Cardiac muscle cell (in vitro differentiated cells and primary cell): ENCODE data around the gene RSRC1. TPM values are rescaled to one million over a fixed set of nuclear protein-coding genes. Genes with fewer than 3 reads are reported as not detected.
A peak's percentile ranks its signal among the peaks of the same experiment; 100 is the strongest.

Source experiments
- DNase-seq, 2 donors: peaks; one replicate each; pipeline versions ENCODE4 v3.0.0 to v3.0.0-alpha.2; 2010 to 2017; ENCODE audit warnings: low read depth in 1 of 2, low spot score in 1 of 2
- H3K27ac ChIP-seq: fragments of 200-600 bp; sonication (generic); 2 replicates; pipeline ENCODE4 v1.5.1; 2016
- H3K27me3 ChIP-seq: fragments of 200-600 bp; sonication (generic); 2 replicates; pipeline ENCODE4 v1.6.0; 2016; ENCODE audit warnings: control low read depth
- H3K36me3 ChIP-seq: fragments of 200-600 bp; sonication (generic); 2 replicates; pipeline ENCODE4 v1.5.1; 2016; ENCODE audit warnings: control low read depth
- H3K4me1 ChIP-seq: fragments of 200-600 bp; sonication (generic); 2 replicates; pipeline ENCODE4 v1.8.1; 2017; ENCODE audit warnings: low read depth, mild to moderate bottlenecking, mixed run types
- H3K4me3 ChIP-seq: fragments of 200-600 bp; sonication (generic); 2 replicates; pipeline ENCODE4 v1.5.1; 2016; ENCODE audit warnings: mild to moderate bottlenecking
- H3K9me3 ChIP-seq: fragments of 200-600 bp; sonication (generic); 2 replicates; pipeline ENCODE4 v1.5.1; 2017; ENCODE audit warnings: low read depth, mild to moderate bottlenecking, control low read depth
- polyA plus RNA-seq: library from polyadenylated mRNA; unstranded; fragments of >200 nt; fragmentation: Nextera tagmentation; extraction: Ambion mirVana; gene quantifications from 2 replicates; pipeline ENCODE4 v1.2.1, GENCODE V29; 2016
- total RNA-seq: library from RNA; depleted of rRNA; stranded (reverse); fragments of >200 nt; gene quantifications from 2 replicates; pipeline ENCODE4 v1.2.3, GENCODE V29; 2016
- TF ChIP-seq, protein P1 (sequence below): IDR thresholded peaks from 2 replicates; pipeline ENCODE4 v1.5.1; 2012; ENCODE audit warnings: low read depth, mild to moderate bottlenecking, low read length

Gene RSRC1
- total and polyA plus RNA-seq, 2 experiments from 2014 or later = 23.6 to 55.9 TPM

DNA sequence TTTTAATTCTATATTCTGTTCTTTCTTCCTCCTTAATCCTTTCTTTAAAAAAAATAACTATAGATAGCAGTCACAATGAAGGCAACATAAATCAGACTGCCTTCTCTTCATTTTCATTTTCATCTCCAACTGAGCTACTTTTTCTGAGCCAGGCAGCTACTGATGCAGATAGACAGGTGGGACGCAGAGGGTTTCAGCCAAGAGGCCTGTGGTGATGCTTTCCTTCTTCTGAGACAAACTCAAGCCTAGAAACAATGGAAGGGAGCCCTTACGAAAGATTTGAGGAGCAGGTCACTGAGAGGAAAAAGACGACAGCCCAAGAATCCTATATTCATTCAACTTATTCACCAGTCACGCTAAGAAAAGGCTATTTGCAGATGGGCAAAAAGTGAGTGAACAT is 241.1 kb downstream of the RSRC1 start:
- H3K4me1 ChIP-seq = no peaks in the 10 kb centered on the region
- no peak for DNase-seq
- H3K36me3 ChIP-seq = no peaks in the 10 kb centered on the region
- TF ChIP-seq, protein P1, sequence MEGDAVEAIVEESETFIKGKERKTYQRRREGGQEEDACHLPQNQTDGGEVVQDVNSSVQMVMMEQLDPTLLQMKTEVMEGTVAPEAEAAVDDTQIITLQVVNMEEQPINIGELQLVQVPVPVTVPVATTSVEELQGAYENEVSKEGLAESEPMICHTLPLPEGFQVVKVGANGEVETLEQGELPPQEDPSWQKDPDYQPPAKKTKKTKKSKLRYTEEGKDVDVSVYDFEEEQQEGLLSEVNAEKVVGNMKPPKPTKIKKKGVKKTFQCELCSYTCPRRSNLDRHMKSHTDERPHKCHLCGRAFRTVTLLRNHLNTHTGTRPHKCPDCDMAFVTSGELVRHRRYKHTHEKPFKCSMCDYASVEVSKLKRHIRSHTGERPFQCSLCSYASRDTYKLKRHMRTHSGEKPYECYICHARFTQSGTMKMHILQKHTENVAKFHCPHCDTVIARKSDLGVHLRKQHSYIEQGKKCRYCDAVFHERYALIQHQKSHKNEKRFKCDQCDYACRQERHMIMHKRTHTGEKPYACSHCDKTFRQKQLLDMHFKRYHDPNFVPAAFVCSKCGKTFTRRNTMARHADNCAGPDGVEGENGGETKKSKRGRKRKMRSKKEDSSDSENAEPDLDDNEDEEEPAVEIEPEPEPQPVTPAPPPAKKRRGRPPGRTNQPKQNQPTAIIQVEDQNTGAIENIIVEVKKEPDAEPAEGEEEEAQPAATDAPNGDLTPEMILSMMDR = no peak
- H3K27ac ChIP-seq = no peak overlapping the region
- no peaks in the 10 kb centered on the region for H3K9me3 ChIP-seq
- no peak overlapping the region for H3K4me3 ChIP-seq
- no peaks in the 10 kb centered on the region for H3K27me3 ChIP-seq

DNA sequence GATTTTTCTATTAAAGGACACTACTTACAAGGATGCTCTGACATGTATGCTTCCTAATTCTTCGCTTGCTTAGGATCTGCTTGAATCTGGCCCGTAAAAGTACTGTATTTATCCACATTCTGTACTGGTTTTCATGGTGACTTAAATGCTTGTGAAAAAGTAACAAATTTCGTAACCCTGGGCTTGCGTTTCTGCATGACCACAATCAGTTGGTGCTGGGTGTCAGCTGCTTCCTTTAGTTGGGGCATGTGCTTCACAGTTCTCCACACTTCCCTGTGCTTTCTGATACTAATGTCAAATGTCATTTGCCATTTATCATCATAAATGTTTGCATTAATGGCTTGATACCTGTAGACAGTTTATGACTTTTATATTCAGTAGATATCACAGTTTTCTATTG is 242.7 kb downstream of the RSRC1 start:
- TF ChIP-seq, protein P1 = no peak
- peak in 1 of 2 donors; percentile 72 for DNase-seq
- Histone ChIP-seq H3K36me3 (no peaks in the 10 kb centered on the region), H3K27me3 (no peaks in the 10 kb centered on the region), H3K4me1 (no peaks in the 10 kb centered on the region), H3K27ac (no peak overlapping the region), H3K9me3 (no peaks in the 10 kb centered on the region), H3K4me3 (no peak overlapping the region)

DNA sequence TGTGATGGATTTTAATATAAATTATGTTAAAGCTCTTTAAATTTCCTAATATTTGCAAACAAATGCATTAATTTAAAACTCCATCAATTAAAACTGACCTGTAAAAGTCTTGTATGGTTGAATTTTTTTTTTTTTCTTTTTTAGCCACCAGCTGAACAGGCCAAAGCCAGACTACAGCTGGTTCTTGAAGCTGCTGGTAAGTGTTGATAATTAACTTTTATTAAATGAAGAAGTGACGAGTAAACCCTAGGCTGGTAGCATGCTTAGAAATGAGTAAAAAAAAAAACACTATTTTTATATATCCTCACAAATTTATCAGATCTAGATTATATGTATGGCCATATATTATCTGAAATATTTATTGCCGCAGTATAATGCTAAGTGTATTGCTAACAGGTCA is 244.8 kb downstream of the RSRC1 start:
- Histone ChIP-seq H3K4me3 (no peak overlapping the region), H3K9me3 (no peaks in the 10 kb centered on the region), H3K36me3 (no peaks in the 10 kb centered on the region), H3K4me1 (no peaks in the 10 kb centered on the region), H3K27ac (no peak overlapping the region), H3K27me3 (no peaks in the 10 kb centered on the region)
- TF ChIP-seq, protein P1 = no peak
- no peak for DNase-seq

DNA sequence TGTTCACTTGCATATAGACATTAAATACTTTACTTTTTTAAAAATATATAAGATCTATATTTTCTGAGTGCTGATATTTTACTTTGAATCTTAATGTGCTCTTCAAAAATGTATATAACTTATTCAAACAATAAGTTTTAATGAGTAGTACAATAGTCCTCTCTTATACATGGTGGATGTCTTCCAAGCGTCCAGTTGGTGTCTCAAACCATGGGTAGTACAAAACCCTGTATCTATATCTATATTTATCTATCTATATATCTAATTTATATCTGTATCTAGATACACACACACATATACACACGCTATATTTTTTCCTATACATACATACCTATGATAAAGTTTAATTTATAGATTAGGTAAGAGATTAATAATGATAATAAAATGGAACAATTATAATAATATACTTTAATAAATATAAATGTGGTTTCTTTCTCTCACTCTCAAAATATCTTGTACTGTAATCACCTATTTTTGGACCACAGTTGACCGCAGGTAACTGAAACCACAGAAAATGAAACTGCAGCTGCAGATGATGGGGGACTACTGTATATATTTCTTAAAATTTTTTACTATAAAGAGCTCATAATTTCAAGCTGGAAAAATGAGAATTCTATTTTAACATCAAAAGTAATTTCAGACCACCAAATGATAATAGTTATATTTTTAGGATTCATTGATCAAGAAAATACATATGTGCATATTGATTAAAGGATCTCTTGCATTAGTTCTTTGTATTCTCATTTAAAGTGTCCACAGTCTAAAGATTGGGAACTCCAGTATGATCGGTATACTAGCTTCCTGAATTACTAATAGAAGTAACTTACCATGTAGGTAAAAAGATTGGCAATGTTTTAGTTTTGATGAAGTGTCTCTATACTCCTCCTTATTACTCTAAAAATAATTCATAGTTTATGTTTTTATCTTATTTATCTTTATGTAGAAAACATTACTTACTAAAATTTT is 246.0 kb downstream of the RSRC1 start:
- Histone ChIP-seq H3K4me1 (no peaks in the 10 kb centered on the region), H3K36me3 (no peaks in the 10 kb centered on the region), H3K27me3 (no peaks in the 10 kb centered on the region), H3K27ac (no peak overlapping the region), H3K9me3 (no peaks in the 10 kb centered on the region), H3K4me3 (no peak overlapping the region)
- TF ChIP-seq, protein P1 = no peak
- DNase-seq = no peak

DNA sequence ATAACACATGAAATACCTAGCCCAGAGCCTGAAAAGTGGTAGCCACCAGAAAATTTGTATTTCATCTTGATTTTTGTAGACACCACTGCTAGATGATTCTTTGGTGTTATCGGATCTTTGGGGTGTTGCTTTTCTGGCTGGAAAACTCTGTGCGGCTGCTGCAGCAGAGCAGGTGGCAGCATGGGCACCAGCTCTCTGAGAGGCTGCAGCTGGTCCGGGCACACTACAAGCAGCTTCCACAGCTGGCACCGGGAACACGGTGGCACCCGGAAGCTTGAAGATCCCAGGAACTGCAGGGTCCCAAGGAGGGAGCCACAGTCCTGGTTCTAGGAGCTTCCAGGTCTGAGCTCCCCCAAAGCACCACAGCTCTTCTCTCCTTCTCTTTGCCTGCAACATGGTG is 249.4 kb downstream of the RSRC1 start:
- Histone ChIP-seq H3K9me3 (no peaks in the 10 kb centered on the region), H3K27me3 (no peaks in the 10 kb centered on the region), H3K27ac (no peak overlapping the region), H3K4me1 (no peaks in the 10 kb centered on the region), H3K36me3 (no peaks in the 10 kb centered on the region), H3K4me3 (no peak overlapping the region)
- no peak for DNase-seq
- TF ChIP-seq, protein P1 = no peak
